Activated naive CD8-positive, alpha-beta T cell treated with anti-CD3 and anti-CD28 coated beads for 36 hours (primary cell): Measurements from ENCODE around the gene DDX54. TPM values are rescaled to one million over a fixed set of nuclear protein-coding genes. Genes with fewer than 3 reads are reported as not detected.
"Not testable (repeated sequence)": the region's sequence is repeated elsewhere in the genome, so short reads cannot be mapped to it uniquely, and the experiment has no call there.

Source experiments
- DNase-seq: peaks from one replicate; pipeline ENCODE4 v3.0.0; 2021
- H3K27ac Mint-ChIP-seq: one replicate; pipeline ENCODE4 v1.8.0; 2022; ENCODE audit warnings: mild to moderate bottlenecking, moderate library complexity, mixed read lengths
- H3K27me3 Mint-ChIP-seq: one replicate; pipeline ENCODE4 v1.8.0; 2022; ENCODE audit warnings: mild to moderate bottlenecking, mixed read lengths
- H3K36me3 Mint-ChIP-seq: one replicate; pipeline ENCODE4 v1.8.0; 2021; ENCODE audit warnings: mild to moderate bottlenecking, mixed read lengths
- H3K4me1 Mint-ChIP-seq: one replicate; pipeline ENCODE4 v1.8.0; 2021; ENCODE audit warnings: mixed read lengths
- H3K4me3 Mint-ChIP-seq: one replicate; pipeline ENCODE4 v1.8.0; 2022; ENCODE audit warnings: mild to moderate bottlenecking, moderate library complexity, mixed read lengths
- H3K9me3 Mint-ChIP-seq: one replicate; pipeline ENCODE4 v1.8.0; 2022; ENCODE audit warnings: mixed read lengths
- total RNA-seq, 2 experiments: library from RNA; stranded (reverse); gene quantifications; one replicate each; pipeline ENCODE4 v1.2.3, GENCODE V29; 2021

The DDX54 gene
- total RNA-seq, 2 experiments from 2014 or later = 136 to 145 TPM

DNA sequence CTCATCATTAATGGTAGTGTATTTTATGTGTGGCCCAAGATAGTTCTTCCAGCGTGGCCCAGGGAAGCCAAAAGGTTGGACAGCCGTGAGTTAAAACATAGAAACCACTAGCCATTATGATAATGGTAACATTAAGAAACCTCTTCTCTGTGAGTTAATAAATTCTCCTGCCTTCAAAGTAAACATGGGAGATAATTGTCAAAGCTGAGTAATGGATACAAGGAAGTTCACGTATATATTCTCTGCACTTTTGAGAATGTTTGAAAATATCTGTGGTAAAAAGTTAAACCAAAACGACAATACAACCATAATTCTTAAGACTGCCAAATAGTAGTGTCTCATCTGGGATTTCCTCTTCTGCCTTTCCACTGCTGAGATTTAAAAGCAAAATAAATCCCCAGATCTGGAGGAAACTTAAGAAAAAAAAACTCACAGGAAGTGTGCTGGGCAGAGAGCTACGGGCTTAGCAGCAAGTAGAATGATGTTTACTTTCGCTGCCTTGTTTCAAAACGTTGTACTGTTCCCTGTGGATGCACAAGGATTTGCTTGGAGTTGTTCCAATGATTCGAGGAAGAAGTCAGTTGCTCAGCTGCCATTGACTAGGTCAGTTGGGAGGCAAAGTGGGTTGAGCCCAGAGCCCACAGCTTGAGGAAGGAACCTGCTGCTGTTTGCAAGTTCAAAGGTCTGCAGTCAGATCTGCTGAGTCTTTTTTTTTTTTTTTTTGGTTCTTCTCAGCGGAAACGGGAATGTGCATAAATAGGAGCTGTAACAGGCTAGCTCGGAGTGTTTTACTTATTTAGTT, 37.7 kb upstream of the DDX54 start:
- peaks cover 4% of the 10 kb centered on the region for H3K36me3 Mint-ChIP-seq
- H3K4me1 Mint-ChIP-seq = peaks cover 24% of the 10 kb centered on the region
- peak overlapping the region; percentile 96 for H3K27ac Mint-ChIP-seq
- H3K4me3 Mint-ChIP-seq = peak overlapping the region; percentile 97
- no peak for DNase-seq
- H3K27me3 Mint-ChIP-seq = peaks cover 4% of the 10 kb centered on the region
- no peaks in the 10 kb centered on the region for H3K9me3 Mint-ChIP-seq

DNA sequence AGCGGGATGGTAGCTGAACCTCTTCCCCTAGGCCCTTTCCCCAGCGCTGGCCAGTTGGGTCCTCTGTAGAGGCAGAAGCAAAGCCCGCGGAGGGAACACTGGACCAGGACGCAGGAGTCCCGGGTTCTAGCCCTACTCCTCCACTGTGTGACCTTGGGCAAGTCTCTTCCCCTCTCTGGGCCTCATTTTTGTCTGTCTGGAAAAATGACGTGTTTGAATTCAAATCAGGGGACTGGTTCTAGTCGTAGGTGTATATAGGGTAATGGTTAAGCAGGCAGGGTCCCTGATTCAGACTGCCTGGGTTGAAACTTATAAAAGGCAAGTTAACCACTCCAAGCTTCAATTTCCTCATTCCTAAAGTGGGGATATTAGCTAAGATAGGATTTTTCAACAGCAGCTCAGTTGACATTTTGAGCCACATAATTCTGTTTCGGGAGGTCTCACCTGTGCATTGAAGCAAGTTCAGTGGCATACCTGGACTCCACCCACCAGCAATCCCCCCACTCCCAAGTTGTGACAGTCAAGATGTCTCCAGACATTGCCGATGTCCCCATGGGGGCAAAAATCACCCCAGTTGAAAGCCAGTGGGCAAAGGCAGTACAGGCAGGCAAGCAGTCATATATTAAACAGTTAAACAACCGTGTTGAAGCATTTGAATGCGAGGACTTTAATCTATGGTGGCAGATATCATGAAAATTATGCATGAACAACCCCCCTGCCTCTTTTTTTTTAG, 36.9 kb upstream of the DDX54 start:
- peaks cover 31% of the 10 kb centered on the region for H3K4me1 Mint-ChIP-seq
- DNase-seq = peak; percentile 36
- H3K27ac Mint-ChIP-seq = peak overlapping the region; percentile 96
- peaks cover 8% of the 10 kb centered on the region for H3K27me3 Mint-ChIP-seq
- no peaks in the 10 kb centered on the region for H3K9me3 Mint-ChIP-seq
- H3K36me3 Mint-ChIP-seq = peaks cover 3% of the 10 kb centered on the region
- peak overlapping the region; percentile 97 for H3K4me3 Mint-ChIP-seq

DNA sequence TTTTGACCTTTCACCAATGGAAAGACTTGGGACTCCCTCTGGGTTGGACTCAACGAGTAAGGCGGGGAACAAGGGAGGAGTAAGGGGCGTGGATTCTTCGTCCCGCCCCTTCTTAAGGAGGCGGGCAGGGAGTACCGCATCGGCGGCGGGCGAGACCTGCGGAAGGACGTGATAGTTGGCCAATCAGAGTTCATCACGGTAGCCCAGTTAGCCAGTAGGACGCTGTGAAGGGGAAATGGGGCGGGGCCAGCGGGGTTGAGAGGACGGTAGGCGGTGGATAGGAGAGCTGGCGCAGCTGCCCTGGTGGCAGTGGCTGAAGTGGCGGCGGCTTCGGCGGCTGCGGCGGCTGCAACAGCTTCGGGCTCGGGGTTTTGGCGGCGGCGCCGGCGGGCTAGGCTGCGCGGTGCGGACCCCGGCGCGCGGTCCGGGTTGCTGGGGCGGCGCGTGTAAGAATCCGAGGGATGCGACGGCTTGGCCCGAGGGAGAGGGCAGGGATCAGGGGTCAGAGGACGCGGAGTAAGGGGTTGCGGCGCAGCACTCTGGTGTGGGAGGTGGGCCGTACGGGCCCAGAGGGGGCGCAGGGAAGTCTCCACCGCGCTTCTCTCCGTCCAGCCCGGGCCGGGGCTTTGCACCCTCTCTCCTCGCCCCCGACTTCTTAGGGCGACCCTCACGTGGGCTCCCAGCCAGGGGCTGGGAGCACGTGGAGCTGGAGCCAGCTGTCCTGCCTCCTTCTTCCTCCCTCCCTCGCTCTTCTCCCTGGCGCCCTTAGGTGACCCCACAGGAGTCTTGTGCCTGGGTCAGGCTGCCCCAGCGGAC, 36.1 kb upstream of the DDX54 start, which contains the start of gene TPCN1:
TPCN1 (plus strand) TSS at position 284 of the 816 bp plus-strand sequence. CDS start 5,389 bp downstream, outside the sequence.
- Mint-ChIP-seq H3K9me3 (no peaks in the 10 kb centered on the region), H3K27ac (peak within 1 kb of the TSS; percentile 96), H3K4me1 (peaks cover 36% of the 10 kb centered on the region), H3K27me3 (peaks cover 10% of the 10 kb centered on the region), H3K4me3 (peak within 1 kb of the TSS; percentile 97), H3K36me3 (peaks cover 1% of the 10 kb centered on the region)
- DNase-seq = peak; percentile 99

DNA sequence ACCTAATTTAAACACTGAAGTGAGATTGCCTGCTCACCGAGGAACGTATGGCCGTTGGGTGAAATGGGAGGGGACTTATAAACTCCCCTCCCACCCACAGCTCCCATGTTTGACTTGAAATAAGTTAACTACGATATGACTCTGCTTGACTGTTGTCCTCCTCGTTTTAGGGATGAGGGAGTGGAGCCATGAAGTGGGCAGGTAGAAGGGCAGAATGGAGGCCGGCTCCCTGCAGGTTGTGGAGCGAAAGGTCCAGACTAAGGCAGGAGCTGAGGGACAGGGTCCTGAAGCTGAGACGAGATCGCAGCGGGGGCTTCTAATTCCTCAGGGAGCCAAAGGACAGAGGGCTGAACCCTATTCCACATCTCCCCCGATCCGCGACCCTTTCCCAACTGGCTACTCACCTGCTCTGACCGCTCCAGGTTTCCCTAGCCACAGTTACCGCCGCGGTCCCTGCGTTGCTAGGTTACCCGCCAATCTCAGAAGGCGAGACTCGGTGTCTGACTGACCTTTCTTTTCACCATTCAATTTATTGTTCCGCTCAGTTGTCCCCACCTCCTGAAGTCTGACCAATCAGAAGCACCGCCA, 35.4 kb upstream of the DDX54 start:
- H3K27ac Mint-ChIP-seq = peak overlapping the region; percentile 85
- H3K9me3 Mint-ChIP-seq = no peaks in the 10 kb centered on the region
- peak overlapping the region; percentile 97 for H3K4me3 Mint-ChIP-seq
- H3K36me3 Mint-ChIP-seq = peaks cover 1% of the 10 kb centered on the region
- peaks cover 10% of the 10 kb centered on the region for H3K27me3 Mint-ChIP-seq
- no peak for DNase-seq
- peaks cover 37% of the 10 kb centered on the region for H3K4me1 Mint-ChIP-seq

DNA sequence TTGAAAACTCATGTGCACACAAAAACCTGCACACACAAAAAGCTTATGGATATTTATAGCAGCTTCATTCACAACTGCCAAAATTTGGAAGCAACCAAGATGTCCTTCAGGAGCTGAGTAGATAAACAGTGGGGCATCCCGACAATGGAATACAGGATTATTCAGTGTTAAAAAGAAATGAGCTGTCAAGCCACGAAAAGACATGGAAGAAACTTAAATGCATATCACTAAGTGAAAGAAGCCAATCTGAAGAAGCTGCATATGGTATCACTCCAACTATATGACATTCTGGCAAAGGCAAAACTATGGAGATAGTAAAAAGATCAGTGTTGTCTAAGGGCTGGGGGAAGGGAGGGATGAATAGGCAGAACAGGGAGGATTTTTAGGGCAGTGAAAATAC, 30.7 kb upstream of the DDX54 start:
- no peak overlapping the region for H3K27ac Mint-ChIP-seq
- DNase-seq = no peak
- peaks cover 34% of the 10 kb centered on the region for H3K4me1 Mint-ChIP-seq

DNA sequence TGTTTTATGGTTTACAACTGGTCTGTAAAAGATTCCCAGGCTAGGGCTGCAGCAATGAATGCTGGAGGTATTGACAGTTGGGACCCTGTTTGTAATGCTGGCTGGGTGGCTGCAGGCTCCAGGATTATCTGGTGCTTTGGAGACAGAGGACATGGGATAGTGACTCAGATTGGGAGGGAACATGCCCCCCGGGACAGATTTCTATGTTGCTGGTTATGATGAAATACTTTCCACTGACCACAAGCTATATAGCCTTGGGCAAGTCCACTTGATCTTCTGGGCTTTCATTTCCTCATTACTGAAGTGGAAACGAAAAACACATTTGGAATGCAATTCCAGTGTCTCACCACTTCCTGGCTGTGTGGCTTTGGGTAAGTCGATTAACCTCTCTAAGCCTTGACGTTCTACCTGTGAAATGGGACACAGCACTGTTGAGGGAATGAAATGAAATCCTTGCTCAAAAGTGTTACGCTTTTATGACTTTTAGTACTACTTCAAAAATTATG, 29.7 kb upstream of the DDX54 start:
- H3K27ac Mint-ChIP-seq = peak overlapping the region; percentile 10
- H3K27me3 Mint-ChIP-seq = peaks cover 7% of the 10 kb centered on the region
- DNase-seq = peak; percentile 27

More for the DNA sequence above, 30.7 kb upstream of the DDX54 start:
- Mint-ChIP-seq H3K4me3 (no peak overlapping the region), H3K9me3 (no peaks in the 10 kb centered on the region), H3K36me3 (no peaks in the 10 kb centered on the region), H3K27me3 (peaks cover 9% of the 10 kb centered on the region)

DNA sequence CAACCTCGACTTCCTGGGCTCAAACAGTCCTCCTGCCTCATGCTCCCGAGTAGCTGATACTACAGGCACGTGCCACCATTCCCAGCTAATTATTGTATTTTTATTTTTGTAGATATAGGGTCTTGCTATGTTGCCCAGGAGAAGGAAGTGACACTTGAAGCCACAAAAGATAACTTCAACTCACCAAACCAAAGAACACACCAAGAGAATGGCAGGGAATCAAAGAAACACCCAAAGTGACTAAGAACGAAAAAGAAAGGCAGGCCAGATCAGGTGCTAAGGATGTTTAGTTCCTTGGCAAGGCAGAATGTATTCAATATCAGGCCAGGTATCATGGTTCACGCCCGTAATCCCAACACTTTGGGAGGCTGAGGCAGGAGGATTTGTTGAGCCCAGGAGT, 25.9 kb upstream of the DDX54 start:
- Mint-ChIP-seq H3K27me3 (no peaks in the 10 kb centered on the region), H3K27ac (no peak overlapping the region), H3K9me3 (peaks cover 3% of the 10 kb centered on the region), H3K4me1 (peaks cover 53% of the 10 kb centered on the region), H3K4me3 (no peak overlapping the region), H3K36me3 (peaks cover 5% of the 10 kb centered on the region)
- no peak for DNase-seq

More for the DNA sequence above, 29.7 kb upstream of the DDX54 start:
- Mint-ChIP-seq H3K4me1 (peaks cover 35% of the 10 kb centered on the region), H3K9me3 (no peaks in the 10 kb centered on the region), H3K36me3 (peaks cover 2% of the 10 kb centered on the region), H3K4me3 (no peak overlapping the region)

DNA sequence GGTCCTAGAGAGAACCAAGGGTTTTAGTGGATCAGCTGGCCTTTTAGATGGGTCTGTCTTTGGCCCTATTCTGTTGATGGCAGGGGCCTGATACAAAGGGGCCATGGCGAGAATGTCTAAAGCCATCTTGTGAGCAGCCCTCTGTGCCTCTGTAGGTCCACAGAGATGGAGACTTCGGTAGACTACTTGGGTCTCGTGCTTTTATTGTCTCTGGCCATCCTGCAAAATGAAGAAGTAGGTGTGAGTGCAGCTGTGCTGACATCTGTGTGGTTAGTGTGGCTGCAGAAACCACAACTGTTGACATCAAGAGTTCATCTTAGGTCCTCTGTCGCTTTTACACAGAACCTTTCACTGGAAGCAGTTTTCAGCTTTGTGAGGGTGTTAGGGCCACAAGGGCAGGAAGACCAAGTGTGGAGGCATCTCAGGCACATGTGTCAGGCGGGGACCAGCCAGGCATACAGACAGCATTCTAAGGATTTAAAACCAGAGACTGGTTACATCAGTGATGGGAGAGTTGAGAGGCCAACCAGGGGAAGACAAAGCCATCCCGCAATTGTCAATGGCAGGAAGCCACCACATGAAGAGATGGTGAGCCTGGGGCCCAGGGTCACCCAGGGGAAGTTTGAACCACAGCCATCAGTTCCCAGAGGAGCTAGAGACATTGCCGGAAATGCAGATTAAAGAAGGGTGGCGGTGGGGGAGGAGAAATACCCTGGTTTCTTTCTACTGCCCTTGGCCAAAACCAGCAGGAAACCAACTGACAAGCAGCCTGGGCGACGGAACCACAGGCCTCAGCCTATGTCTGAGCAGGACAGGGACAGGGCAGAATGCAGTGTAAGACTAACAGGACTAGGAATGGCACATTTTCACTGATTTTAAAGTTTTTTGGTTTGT, 23.0 kb upstream of the DDX54 start:
- peak overlapping the region; percentile 97 for H3K27ac Mint-ChIP-seq
- peaks cover 4% of the 10 kb centered on the region for H3K9me3 Mint-ChIP-seq
- H3K4me3 Mint-ChIP-seq = peak overlapping the region; percentile 58
- peaks cover 44% of the 10 kb centered on the region for H3K4me1 Mint-ChIP-seq
- no peaks in the 10 kb centered on the region for H3K27me3 Mint-ChIP-seq
- H3K36me3 Mint-ChIP-seq = peaks cover 5% of the 10 kb centered on the region
- DNase-seq = peak; percentile 71

DNA sequence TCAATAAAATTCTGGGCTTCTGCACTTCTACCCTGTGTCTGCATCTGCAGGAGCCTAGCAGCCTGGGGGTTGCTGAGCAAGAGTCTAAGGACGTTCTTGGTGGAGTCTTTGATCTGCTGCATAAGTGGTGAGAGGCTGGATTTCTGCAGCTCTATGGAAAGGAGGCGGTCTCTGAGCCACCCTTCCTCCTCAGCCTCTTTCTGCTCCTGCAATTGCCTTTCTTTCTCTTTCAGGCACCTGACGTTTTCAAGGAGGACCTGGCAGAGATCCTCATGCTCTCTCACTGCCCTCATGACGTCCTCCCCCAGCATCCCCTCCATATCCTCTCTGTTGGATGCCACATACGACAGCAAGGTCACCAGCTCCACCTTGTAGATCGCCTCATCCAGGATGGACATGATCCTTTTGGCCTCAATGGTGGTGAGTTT, 22.3 kb upstream of the DDX54 start:
- Mint-ChIP-seq H3K9me3 (peaks cover 4% of the 10 kb centered on the region), H3K4me3 (no peak overlapping the region), H3K36me3 (peaks cover 5% of the 10 kb centered on the region), H3K27ac (peak overlapping the region; percentile 97), H3K27me3 (no peaks in the 10 kb centered on the region), H3K4me1 (peaks cover 44% of the 10 kb centered on the region)
- peak; percentile 22 for DNase-seq

DNA sequence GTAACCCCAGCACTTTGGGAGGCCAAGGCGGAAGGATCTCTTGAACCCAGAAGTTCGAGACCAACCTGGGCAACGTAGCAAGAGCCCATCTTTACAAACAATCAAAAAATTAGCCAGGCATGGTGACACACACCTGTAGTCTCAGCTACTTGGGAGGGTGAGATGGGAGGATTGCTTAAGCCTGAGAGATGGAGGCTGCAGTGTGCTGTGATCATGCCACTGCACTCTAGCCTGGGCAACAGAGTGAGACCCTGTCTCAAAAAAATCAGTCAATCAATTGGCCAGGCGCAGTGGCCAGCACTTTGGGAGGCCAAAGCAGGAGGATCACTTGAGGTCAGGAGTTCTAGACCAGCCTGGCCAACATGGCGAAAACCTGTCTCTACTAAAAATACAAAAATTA, 21.5 kb upstream of the DDX54 start:
- not testable (repeated sequence) for DNase-seq, H3K4me3 Mint-ChIP-seq, H3K27me3 Mint-ChIP-seq, H3K27ac Mint-ChIP-seq, H3K36me3 Mint-ChIP-seq, H3K9me3 Mint-ChIP-seq
- peaks cover 44% of the 10 kb centered on the region for H3K4me1 Mint-ChIP-seq

DNA sequence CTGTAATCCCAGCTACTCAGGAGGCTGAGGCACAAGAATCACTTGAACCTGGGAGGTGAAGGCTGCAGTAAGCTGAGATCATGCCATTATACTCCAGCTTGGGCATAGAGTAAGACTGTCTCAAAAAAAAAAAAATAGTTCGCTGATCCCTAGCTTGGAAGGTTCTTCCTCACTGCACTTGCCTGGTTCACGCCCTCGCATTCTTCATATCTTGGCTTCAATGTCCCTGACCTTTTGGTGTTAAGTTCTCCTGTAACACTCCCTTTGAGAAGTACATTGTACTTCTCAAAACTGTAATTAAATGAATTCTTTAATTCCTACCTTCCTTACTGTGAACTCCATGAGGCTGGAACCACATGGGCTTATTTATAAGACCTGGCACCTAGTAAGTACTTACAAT, 19.5 kb upstream of the DDX54 start:
- no peaks in the 10 kb centered on the region for H3K27me3 Mint-ChIP-seq
- peaks cover 30% of the 10 kb centered on the region for H3K4me1 Mint-ChIP-seq
- no peak overlapping the region for H3K4me3 Mint-ChIP-seq
- H3K9me3 Mint-ChIP-seq = peaks cover 4% of the 10 kb centered on the region
- DNase-seq = no peak
- H3K27ac Mint-ChIP-seq = no peak overlapping the region
- peaks cover 2% of the 10 kb centered on the region for H3K36me3 Mint-ChIP-seq

DNA sequence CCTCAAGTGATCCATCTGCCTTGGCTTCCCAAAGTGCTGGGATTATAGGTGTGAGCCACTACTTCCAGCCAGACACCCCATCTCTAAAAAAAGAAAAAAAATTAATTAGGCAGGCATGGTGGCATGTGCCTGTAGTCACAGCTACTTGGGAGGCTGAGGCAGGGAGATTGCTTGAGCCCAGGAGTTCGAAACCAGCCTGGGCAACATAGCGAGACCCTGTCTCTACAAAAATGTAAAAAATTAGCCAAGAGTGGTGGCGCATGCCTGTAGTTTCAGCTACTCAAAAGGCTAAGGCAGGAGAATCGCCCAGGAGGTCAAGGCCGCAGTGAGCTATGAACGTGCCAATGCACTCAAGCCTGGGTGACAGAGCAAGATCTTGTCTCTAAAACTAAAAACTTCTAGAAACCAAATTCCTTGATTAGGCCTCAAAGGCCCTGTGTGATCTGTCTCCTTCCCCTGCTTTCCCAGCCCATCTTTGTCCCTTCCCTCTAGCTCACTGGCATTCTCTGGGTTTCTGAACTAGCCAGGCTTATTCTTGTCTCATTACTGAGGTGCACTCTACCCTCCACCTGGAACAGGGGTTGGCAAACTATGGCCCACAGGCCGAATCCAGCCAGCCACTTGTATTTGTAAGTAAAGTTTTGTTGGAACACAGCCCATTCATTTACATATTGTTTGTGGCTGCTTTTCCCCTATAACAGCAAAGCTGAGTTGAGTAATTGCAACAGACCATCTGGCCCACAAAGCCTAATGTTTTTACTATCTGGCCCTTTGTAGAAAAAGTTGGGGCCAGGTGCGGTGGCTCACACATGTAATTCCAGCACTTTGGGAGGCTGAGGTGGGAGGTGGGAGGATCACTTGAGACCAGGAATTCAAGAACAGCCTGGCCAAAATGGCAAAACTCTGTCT, 18.8 kb upstream of the DDX54 start:
- H3K36me3 Mint-ChIP-seq = peaks cover 2% of the 10 kb centered on the region
- peaks cover 4% of the 10 kb centered on the region for H3K9me3 Mint-ChIP-seq
- H3K27ac Mint-ChIP-seq = no peak overlapping the region
- peaks cover 25% of the 10 kb centered on the region for H3K4me1 Mint-ChIP-seq
- no peaks in the 10 kb centered on the region for H3K27me3 Mint-ChIP-seq
- no peak overlapping the region for H3K4me3 Mint-ChIP-seq
- no peak for DNase-seq
